Vagina (tissue), 2 donors: ENCODE results near the gene YIPF1.

ENCODE experiments used
- CTCF ChIP-seq, 3 experiments: fragments of 450-650 bp in 2 of 3; fragments of 200-600 bp in 1 of 3; sonication (generic) in 1 of 3; IDR thresholded peaks; one replicate each; pipeline ENCODE4 v1.5.1; 2017 to 2019; ENCODE audit warnings: antibody characterized with exemption in 3 of 3, mild to moderate bottlenecking in 2 of 3, moderate library complexity in 2 of 3
- POLR2A ChIP-seq, 2 donors: fragments of 450-650 bp; IDR thresholded peaks; one replicate each; pipeline ENCODE4 v1.6.1; 2017; ENCODE audit warnings: antibody characterized with exemption in 2 of 2, mild to moderate bottlenecking in 2 of 2, moderate library complexity in 2 of 2

DNA sequence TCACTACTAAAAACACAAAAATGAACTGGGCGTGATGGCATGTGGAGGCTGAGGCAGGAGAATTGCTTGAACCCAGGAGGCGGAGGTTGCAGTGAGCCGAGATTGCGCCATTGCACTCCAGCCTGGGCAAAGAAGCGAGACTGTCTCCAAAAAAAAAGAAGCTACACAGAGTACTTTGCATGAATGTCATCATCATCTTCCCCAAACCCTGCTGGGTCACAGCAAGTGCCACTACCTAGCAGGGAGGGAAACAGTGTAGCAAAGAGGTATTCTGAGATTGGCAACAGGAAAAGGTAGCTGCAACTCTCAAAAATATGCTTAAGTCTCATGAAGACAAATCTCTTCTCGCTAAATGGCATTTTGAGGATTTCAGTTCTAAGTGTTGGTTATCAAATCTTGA lies 64.3 kb downstream of the YIPF1 start:
- TF ChIP-seq CTCF (IDR thresholded peaks at IDR 0.05) (no peak), POLR2A (IDR thresholded peaks at IDR 0.05) (no peak)
